Liver (tissue), 9 donors: ENCODE data around the gene LCP1. TPM values are rescaled to one million over a fixed set of nuclear protein-coding genes. Genes with fewer than 3 reads are reported as not detected.

Source experiments
- DNase-seq: peaks from one replicate; pipeline ENCODE4 v3.0.0-alpha.2; 2017; ENCODE audit warnings: low spot score
- H3K27ac ChIP-seq, 2 donors: one replicate each; pipeline ENCODE4 v1.7.0; 2013; ENCODE audit warnings: inconsistent platforms in 2 of 2, low read length in 2 of 2, control low read depth in 1 of 2, low read depth in 1 of 2, mild to moderate bottlenecking in 1 of 2
- H3K27me3 ChIP-seq, 4 donors: one replicate each; pipeline versions ENCODE4 v1.6.1 to v1.7.0; 2013; ENCODE audit warnings: low read length in 3 of 4, inconsistent platforms in 1 of 4, mild to moderate bottlenecking in 1 of 4, moderate library complexity in 1 of 4; ENCODE audit not compliant: control insufficient read depth in 4 of 4, insufficient read depth in 4 of 4
- H3K36me3 ChIP-seq, 4 donors: one replicate each; pipeline versions ENCODE4 v1.6.1 to v1.7.0; 2013; ENCODE audit warnings: low read length in 3 of 4, mild to moderate bottlenecking in 3 of 4, low read depth in 1 of 4, moderate library complexity in 1 of 4; ENCODE audit not compliant: control insufficient read depth in 4 of 4, insufficient read depth in 3 of 4
- H3K4me1 ChIP-seq, 4 donors: one replicate each; pipeline versions ENCODE4 v1.6.1 to v1.7.0; 2013; ENCODE audit warnings: low read length in 3 of 4, mild to moderate bottlenecking in 3 of 4, moderate library complexity in 1 of 4; ENCODE audit not compliant: control insufficient read depth in 4 of 4, insufficient read depth in 4 of 4
- H3K4me3 ChIP-seq, 3 donors: one replicate each; pipeline versions ENCODE4 v1.6.1 to v1.7.0; 2013; ENCODE audit warnings: low read length in 3 of 3, control low read depth in 1 of 3, low read depth in 1 of 3, mild to moderate bottlenecking in 1 of 3
- H3K9ac ChIP-seq, 2 donors: one replicate each; pipeline ENCODE4 v1.7.0; 2013; ENCODE audit warnings: low read length in 2 of 2, mild to moderate bottlenecking in 2 of 2, moderate library complexity in 2 of 2, control low read depth in 1 of 2, low read depth in 1 of 2
- H3K9me3 ChIP-seq, 4 donors: one replicate each; pipeline versions ENCODE4 v1.6.1 to v1.7.0; 2013; ENCODE audit warnings: low read length in 3 of 4; ENCODE audit not compliant: control insufficient read depth in 4 of 4
- EGR1 ChIP-seq, 2 donors: IDR thresholded peaks; 2 replicates each; pipeline ENCODE4 v1.6.1; 2016 to 2018; ENCODE audit warnings: antibody characterized with exemption in 2 of 2, low read depth in 2 of 2
- FOXA1 ChIP-seq: IDR thresholded peaks from 2 replicates; pipeline ENCODE4 v1.6.1; 2016; ENCODE audit warnings: antibody characterized with exemption
- FOXA2 ChIP-seq: IDR thresholded peaks from 2 replicates; pipeline ENCODE4 v1.6.1; 2016; ENCODE audit warnings: antibody characterized with exemption
- GABPA ChIP-seq, 2 donors: IDR thresholded peaks in 1 of 2; conservative IDR thresholded peaks in 1 of 2; 2 replicates each; pipeline ENCODE4 v1.6.1; 2016; ENCODE audit warnings: antibody characterized with exemption in 2 of 2, mild to moderate bottlenecking in 1 of 2, moderate library complexity in 1 of 2
- HNF4A ChIP-seq, 2 donors: conservative IDR thresholded peaks; 2 replicates each; pipeline ENCODE4 v1.6.1; 2016; ENCODE audit warnings: antibody characterized with exemption in 2 of 2, mild to moderate bottlenecking in 2 of 2
- HNF4G ChIP-seq: IDR thresholded peaks from 2 replicates; pipeline ENCODE4 v1.6.1; 2016; ENCODE audit warnings: antibody characterized with exemption
- JUND ChIP-seq, 2 donors: IDR thresholded peaks; 2 replicates each; pipeline ENCODE4 v1.6.1; 2016; ENCODE audit warnings: antibody characterized with exemption in 2 of 2
- MAX ChIP-seq: IDR thresholded peaks from 2 replicates; pipeline ENCODE4 v1.6.1; 2016; ENCODE audit warnings: antibody characterized with exemption
- NR2F2 ChIP-seq: IDR thresholded peaks from 2 replicates; pipeline ENCODE4 v1.6.1; 2016; ENCODE audit warnings: antibody characterized with exemption
- RAD21 ChIP-seq, 2 donors: IDR thresholded peaks; 2 replicates each; pipeline ENCODE4 v1.6.1; 2016; ENCODE audit warnings: antibody characterized with exemption in 2 of 2, mild to moderate bottlenecking in 2 of 2
- REST ChIP-seq: IDR thresholded peaks from 2 replicates; pipeline ENCODE4 v1.6.1; 2016; ENCODE audit warnings: antibody characterized with exemption, mild to moderate bottlenecking
- RXRA ChIP-seq, 2 donors: IDR thresholded peaks; 2 replicates each; pipeline ENCODE4 v1.6.1; 2017 to 2018; ENCODE audit warnings: antibody characterized with exemption in 2 of 2, mild to moderate bottlenecking in 1 of 2
- SP1 ChIP-seq: IDR thresholded peaks from 2 replicates; pipeline ENCODE4 v1.6.1; 2018; ENCODE audit warnings: antibody characterized with exemption, mild to moderate bottlenecking
- TAF1 ChIP-seq: conservative IDR thresholded peaks from 2 replicates; pipeline ENCODE4 v1.6.1; 2016; ENCODE audit warnings: antibody characterized with exemption, mild to moderate bottlenecking
- YY1 ChIP-seq: IDR thresholded peaks from 2 replicates; pipeline ENCODE4 v1.6.1; 2016; ENCODE audit warnings: antibody characterized with exemption, mild to moderate bottlenecking
- WGBS: extraction: QIAGEN DNeasy Blood & Tissue Kit; methylation state at CpG from one replicate; pipeline ENCODE4 v1.1.7; 2013; 5-methylcytosine and 5-hydroxymethylcytosine counted together
- polyA plus RNA-seq, 2 donors: library from polyadenylated mRNA; stranded (reverse) in 1 of 2; unstranded in 1 of 2; fragments of 200-250 nt in 1 of 2; fragments of >200 nt in 1 of 2; fragmentation: Nextera tagmentation in 1 of 2; extraction: Ambion mirVana in 1 of 2; gene quantifications; one replicate each; pipeline versions ENCODE4 v1.2.1 to v1.2.3, GENCODE V29; 2013 to 2015
- total RNA-seq, 2 donors: library from RNA; depleted of rRNA; stranded (reverse); fragments of >200 nt; gene quantifications; one replicate each; pipeline ENCODE4 v1.2.3, GENCODE V29; 2014
- TF ChIP-seq, protein P1 (sequence below): fragments of 150-350 bp; IDR thresholded peaks from 2 replicates; pipeline ENCODE4 v1.5.1; 2017; ENCODE audit warnings: improper control_type of control experiment, low read depth, low read length; ENCODE audit not compliant: missing input control
- TF ChIP-seq, protein P2 (sequence below): IDR thresholded peaks from 2 replicates; pipeline ENCODE4 v1.6.1; 2016; ENCODE audit warnings: antibody characterized with exemption
- TF ChIP-seq, protein P3 (sequence below): IDR thresholded peaks from 2 replicates; pipeline ENCODE4 v1.6.1; 2016; ENCODE audit warnings: antibody characterized with exemption
- donor health status: healthy.
- donor health status: healthy.
- donor health status: healthy.
- donor health status: healthy.
- donor health status: healthy.

Gene LCP1
- total and polyA plus RNA-seq, 4 donors, result 12.6 to 90.6 (median 36.0) TPM

DNA sequence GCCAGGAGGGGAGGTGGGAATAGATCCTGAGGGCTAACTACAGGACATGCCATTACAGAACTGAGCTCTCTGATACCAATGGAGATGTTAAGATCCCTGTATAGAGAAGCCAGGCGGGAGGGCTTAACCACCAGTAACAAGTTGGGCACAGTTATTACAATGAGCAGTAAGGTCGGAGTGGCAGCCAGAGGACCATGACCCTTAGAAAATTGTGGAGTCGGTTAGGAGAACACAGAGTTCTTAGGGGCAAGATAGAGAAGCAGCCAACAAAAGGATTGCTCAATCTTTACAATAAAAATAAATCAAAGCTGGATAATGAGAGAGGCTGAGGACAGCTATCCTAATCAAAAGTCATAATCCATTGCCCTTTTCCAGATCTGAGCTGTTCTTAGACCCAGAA is 87.5 kb downstream of the LCP1 start:
- Histone ChIP-seq H3K9ac (peak overlapping the region in 1 of 2 donors; percentile 23), H3K36me3 (peaks cover 0 to 18% (median 5%) of the 10 kb centered on the region in 4 donors), H3K9me3 (no peaks in the 10 kb centered on the region), H3K27me3 (no peaks in the 10 kb centered on the region), H3K4me3 (no peak overlapping the region), H3K4me1 (peaks cover 5 to 57% (median 33%) of the 10 kb centered on the region in 4 donors), H3K27ac (peak overlapping the region; percentile 31 to 43)
- DNase-seq, result no peak
- peak; percentile 75 to 78 for TF ChIP-seq RXRA (IDR thresholded peaks at IDR 0.05)
- peak; percentile 34 for TF ChIP-seq YY1
- TF ChIP-seq EGR1 (IDR thresholded peaks at IDR 0.05; ENCODE audit: low read depth in 2 of 2), result no peak
- TF ChIP-seq SP1, result peak; percentile 63
- no peak for TF ChIP-seq MAX
- TF ChIP-seq HNF4A (conservative IDR thresholded peaks at IDR 0.05), result peak; percentile 75 to 76
- peak in 1 of 2 donors; percentile 48 for TF ChIP-seq JUND (IDR thresholded peaks at IDR 0.05)
- 36% methylated on average over 3 of the region's 3 CpGs for WGBS

DNA sequence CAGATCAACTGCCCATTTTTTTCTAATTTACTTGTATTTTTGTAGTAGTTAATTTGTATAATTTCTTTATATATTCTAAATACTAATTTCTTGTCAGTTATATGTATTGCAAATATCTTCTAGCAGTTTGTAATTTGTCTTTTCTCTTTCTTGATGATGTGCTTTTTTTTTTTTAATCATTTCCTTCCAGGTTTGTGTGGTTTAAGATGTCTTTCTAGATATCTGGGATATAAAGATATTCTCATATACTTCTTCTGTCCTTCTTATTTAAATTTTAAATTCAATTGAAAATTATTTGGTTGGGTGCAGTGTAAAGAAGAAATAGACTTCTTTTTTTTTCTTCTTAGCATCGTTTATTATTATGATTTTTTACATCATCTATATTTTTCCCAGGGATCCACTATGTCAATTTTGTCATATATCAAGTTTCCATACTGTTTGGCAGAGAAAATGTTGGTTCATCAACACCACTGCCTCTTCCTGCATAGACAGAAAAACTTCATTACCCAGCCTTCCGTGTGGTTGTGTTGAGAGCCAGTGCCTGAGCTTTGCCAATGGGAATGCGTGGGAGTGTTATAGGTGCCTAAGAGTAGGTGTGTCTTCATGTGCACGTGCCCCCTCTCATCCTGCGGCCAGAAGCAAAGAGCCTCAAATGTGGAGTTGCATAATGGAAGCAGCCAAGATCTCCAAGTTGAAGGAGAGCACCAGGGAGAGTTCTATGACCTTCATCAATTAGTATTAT is 93.0 kb downstream of the LCP1 start:
- H3K4me1 ChIP-seq, result peaks cover 0 to 6% (median 4%) of the 10 kb centered on the region in 4 donors
- no peak overlapping the region for H3K4me3 ChIP-seq
- 57% methylated on average over 5 of the region's 5 CpGs for WGBS
- no peak for DNase-seq
- TF ChIP-seq GABPA (IDR thresholded peaks at IDR 0.05 in 1 of 2, conservative IDR thresholded peaks at IDR 0.05 in 1 of 2) (no peak), EGR1 (IDR thresholded peaks at IDR 0.05; ENCODE audit: low read depth in 2 of 2) (peak in 1 of 2 donors; percentile 69)
- no peak overlapping the region for H3K9ac ChIP-seq
- H3K27me3 ChIP-seq, result no peaks in the 10 kb centered on the region
- no peaks in the 10 kb centered on the region for H3K9me3 ChIP-seq
- H3K27ac ChIP-seq, result no peak overlapping the region
- peaks cover 7 to 34% (median 28%) of the 10 kb centered on the region in 4 donors for H3K36me3 ChIP-seq

- Histone ChIP-seq H3K4me3 (no peak overlapping the region), H3K4me1 (peaks cover 0 to 5% (median 2%) of the 10 kb centered on the region in 4 donors), H3K36me3 (peaks cover 9 to 46% (median 39%) of the 10 kb centered on the region in 4 donors), H3K9ac (no peak overlapping the region), H3K27me3 (no peaks in the 10 kb centered on the region), H3K27ac (no peak overlapping the region), H3K9me3 (no peaks in the 10 kb centered on the region)
- TF ChIP-seq, protein P1, sequence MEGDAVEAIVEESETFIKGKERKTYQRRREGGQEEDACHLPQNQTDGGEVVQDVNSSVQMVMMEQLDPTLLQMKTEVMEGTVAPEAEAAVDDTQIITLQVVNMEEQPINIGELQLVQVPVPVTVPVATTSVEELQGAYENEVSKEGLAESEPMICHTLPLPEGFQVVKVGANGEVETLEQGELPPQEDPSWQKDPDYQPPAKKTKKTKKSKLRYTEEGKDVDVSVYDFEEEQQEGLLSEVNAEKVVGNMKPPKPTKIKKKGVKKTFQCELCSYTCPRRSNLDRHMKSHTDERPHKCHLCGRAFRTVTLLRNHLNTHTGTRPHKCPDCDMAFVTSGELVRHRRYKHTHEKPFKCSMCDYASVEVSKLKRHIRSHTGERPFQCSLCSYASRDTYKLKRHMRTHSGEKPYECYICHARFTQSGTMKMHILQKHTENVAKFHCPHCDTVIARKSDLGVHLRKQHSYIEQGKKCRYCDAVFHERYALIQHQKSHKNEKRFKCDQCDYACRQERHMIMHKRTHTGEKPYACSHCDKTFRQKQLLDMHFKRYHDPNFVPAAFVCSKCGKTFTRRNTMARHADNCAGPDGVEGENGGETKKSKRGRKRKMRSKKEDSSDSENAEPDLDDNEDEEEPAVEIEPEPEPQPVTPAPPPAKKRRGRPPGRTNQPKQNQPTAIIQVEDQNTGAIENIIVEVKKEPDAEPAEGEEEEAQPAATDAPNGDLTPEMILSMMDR, result no peak
- TF ChIP-seq GABPA (IDR thresholded peaks at IDR 0.05 in 1 of 2, conservative IDR thresholded peaks at IDR 0.05 in 1 of 2) (no peak), YY1 (no peak), NR2F2 (no peak), MAX (no peak), SP1 (no peak), RXRA (IDR thresholded peaks at IDR 0.05) (no peak), RAD21 (IDR thresholded peaks at IDR 0.05) (no peak), FOXA1 (no peak), EGR1 (IDR thresholded peaks at IDR 0.05; ENCODE audit: low read depth in 2 of 2) (no peak), REST (no peak), HNF4A (conservative IDR thresholded peaks at IDR 0.05) (no peak), JUND (IDR thresholded peaks at IDR 0.05) (no peak), TAF1 (no peak), FOXA2 (no peak), HNF4G (no peak)
- TF ChIP-seq, protein P2, sequence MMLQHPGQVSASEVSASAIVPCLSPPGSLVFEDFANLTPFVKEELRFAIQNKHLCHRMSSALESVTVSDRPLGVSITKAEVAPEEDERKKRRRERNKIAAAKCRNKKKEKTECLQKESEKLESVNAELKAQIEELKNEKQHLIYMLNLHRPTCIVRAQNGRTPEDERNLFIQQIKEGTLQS, result no peak
- TF ChIP-seq, protein P3, sequence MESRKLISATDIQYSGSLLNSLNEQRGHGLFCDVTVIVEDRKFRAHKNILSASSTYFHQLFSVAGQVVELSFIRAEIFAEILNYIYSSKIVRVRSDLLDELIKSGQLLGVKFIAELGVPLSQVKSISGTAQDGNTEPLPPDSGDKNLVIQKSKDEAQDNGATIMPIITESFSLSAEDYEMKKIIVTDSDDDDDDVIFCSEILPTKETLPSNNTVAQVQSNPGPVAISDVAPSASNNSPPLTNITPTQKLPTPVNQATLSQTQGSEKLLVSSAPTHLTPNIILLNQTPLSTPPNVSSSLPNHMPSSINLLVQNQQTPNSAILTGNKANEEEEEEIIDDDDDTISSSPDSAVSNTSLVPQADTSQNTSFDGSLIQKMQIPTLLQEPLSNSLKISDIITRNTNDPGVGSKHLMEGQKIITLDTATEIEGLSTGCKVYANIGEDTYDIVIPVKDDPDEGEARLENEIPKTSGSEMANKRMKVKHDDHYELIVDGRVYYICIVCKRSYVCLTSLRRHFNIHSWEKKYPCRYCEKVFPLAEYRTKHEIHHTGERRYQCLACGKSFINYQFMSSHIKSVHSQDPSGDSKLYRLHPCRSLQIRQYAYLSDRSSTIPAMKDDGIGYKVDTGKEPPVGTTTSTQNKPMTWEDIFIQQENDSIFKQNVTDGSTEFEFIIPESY, result no peak
- no peak for DNase-seq
Observed at GRCh38 chr13:46087481-46087880, 94.5 kb downstream of the LCP1 start.
